NB4 (cell line): ENCODE results near the gene RAB3B.
A peak's percentile ranks its signal among the peaks of the same experiment; 100 is the strongest.
"Not testable (repeated sequence)": the region's sequence is repeated elsewhere in the genome, so short reads cannot be mapped to it uniquely, and the experiment has no call there.

Experiments used
- DNase-seq: peaks from one replicate; pipeline ENCODE4 v3.0.0; 2010; ENCODE audit warnings: low read depth
- H3K4me3 ChIP-seq: one replicate; pipeline ENCODE4 v1.5.1; 2011; ENCODE audit warnings: mild to moderate bottlenecking, low read depth, low read length, moderate library complexity
- MYC ChIP-seq: IDR thresholded peaks from 2 replicates; pipeline ENCODE4 v1.6.1; 2011; ENCODE audit warnings: low read depth, low read length
- POLR2A ChIP-seq: IDR thresholded peaks from 2 replicates; pipeline ENCODE4 v1.6.1; 2011; ENCODE audit warnings: mild to moderate bottlenecking; ENCODE audit not compliant: insufficient read length; ENCODE audit errors: extremely low read depth
- TF ChIP-seq, protein P1 (sequence below): IDR thresholded peaks from 2 replicates; pipeline ENCODE4 v1.6.1; 2011; ENCODE audit warnings: low read depth, low read length
- TF ChIP-seq, protein P2 (sequence below): IDR thresholded peaks from one replicate; pipeline ENCODE4 v1.5.1; 2012; ENCODE audit warnings: low read depth, low read length

The RAB3B gene

DNA sequence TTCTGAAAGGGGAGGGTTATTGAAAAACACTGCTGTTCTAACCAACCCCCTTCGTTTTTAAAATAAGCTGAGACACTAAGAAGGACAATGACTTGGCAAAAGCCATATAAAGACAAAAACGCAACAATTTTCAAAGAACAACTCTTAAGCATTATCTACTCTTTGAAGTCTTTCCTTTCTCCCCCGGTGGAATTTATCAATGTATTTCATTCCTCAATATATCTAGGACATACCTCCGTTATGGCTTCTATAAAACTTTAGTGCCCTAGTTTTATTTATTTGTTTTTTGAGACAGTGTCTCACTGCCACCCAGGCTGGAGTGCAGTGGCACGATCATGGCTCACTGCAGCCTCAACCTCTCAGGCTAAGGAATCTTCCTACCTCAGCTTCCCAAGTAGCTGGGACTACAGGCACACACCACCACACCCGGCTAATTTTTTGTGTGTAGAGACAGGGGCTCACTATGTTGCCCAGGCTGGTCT is 115.2 kb downstream of the RAB3B start:
- H3K4me3 ChIP-seq = peak overlapping the region; percentile 74
- DNase-seq = no peak
- no peak for TF ChIP-seq POLR2A
- TF ChIP-seq, protein P1, sequence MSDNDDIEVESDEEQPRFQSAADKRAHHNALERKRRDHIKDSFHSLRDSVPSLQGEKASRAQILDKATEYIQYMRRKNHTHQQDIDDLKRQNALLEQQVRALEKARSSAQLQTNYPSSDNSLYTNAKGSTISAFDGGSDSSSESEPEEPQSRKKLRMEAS = no peak

DNA sequence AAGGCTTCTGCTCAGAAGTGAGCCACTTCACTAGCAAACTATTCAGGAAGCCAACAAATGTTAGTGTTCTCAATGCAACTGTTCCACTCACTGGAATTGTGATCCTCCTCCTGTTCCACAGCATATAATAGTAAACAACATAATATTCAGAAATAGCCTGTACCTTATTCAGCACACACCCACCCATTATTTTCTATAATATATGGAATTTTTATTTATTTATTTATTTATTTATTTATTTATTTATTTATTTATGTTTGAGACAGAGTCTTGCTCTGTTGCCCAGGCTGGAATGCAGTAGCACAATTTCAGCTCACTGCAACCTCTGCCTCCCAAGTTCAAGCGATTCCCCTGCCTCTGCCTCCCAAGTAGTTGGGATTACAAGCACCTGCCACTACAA is 117.2 kb downstream of the RAB3B start:
- not testable (repeated sequence) for DNase-seq

DNA sequence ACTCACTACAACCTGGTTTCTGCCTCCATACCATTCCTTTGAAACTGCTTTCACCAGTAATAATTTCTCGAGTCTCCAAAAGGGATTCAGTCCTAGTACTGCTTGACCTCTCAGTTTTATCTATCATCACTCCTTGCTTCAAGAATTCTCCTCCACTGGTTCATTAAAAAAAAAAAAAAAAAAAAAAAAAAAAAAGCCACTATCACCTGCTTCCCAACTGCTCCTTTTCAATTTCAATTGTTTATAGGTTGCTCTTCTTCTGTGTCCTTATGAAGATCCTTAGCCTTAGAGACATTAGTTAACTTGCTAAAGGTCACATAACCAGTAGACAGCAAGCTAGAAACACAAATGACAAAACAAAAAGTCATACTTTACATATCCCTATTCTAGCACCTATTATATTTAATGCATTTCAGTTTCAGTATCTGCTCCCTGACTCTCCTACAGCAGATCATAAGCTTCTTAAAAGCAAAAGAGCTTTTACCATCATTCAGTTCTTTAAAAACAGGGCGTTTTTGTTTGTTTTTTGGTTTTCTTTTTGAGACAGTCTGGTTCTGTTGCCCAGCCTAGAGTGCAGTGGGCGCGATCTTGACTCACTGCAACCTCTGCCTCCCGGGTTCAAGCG is 119.0 kb downstream of the RAB3B start:
- TF ChIP-seq, protein P2, sequence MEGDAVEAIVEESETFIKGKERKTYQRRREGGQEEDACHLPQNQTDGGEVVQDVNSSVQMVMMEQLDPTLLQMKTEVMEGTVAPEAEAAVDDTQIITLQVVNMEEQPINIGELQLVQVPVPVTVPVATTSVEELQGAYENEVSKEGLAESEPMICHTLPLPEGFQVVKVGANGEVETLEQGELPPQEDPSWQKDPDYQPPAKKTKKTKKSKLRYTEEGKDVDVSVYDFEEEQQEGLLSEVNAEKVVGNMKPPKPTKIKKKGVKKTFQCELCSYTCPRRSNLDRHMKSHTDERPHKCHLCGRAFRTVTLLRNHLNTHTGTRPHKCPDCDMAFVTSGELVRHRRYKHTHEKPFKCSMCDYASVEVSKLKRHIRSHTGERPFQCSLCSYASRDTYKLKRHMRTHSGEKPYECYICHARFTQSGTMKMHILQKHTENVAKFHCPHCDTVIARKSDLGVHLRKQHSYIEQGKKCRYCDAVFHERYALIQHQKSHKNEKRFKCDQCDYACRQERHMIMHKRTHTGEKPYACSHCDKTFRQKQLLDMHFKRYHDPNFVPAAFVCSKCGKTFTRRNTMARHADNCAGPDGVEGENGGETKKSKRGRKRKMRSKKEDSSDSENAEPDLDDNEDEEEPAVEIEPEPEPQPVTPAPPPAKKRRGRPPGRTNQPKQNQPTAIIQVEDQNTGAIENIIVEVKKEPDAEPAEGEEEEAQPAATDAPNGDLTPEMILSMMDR = no peak
- TF ChIP-seq MYC (no peak), POLR2A (no peak)
- TF ChIP-seq, protein P1 = no peak
- no peak for DNase-seq
- H3K4me3 ChIP-seq = no peak overlapping the region

More for the DNA sequence above, 117.2 kb downstream of the RAB3B start:
- H3K4me3 ChIP-seq = not testable (repeated sequence)

DNA sequence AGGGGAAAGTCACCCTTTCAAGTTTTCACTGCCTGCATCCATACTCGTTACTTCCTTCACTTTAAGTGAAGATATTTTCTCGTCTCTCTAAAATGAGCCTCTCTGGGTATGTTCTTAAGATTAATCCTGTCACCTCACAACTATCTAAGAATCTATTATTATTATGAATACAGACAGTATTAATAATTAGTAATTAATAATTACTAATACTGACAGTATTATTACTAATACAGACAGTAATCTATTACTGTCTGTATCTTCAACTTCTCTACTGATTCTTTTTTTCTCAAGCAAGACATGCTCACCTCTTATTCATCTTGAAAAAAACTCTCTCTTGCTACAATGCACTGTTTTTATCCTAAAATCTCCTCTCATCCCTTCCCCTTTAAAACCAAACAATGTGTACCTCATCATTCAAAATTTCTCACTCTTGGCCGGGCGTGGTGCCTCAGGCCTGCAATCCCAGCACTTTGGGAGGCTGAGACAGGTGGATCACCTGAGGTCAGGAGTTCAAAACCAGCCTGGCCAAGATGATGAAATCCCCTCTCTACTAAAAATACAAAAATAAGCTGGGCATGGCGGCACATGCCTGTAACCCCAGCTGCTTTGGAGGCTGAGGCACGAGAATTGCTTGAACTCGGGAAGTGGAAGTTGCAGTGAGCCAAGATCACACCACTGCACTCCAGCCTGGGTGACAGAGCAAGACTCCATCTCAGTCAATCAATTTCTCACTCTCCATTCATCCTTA is 119.7 kb downstream of the RAB3B start:
- H3K4me3 ChIP-seq = no peak overlapping the region
- no peak for TF ChIP-seq POLR2A
- no peak for TF ChIP-seq MYC
- TF ChIP-seq, protein P1 = no peak
- TF ChIP-seq, protein P2 = no peak
- no peak for DNase-seq

DNA sequence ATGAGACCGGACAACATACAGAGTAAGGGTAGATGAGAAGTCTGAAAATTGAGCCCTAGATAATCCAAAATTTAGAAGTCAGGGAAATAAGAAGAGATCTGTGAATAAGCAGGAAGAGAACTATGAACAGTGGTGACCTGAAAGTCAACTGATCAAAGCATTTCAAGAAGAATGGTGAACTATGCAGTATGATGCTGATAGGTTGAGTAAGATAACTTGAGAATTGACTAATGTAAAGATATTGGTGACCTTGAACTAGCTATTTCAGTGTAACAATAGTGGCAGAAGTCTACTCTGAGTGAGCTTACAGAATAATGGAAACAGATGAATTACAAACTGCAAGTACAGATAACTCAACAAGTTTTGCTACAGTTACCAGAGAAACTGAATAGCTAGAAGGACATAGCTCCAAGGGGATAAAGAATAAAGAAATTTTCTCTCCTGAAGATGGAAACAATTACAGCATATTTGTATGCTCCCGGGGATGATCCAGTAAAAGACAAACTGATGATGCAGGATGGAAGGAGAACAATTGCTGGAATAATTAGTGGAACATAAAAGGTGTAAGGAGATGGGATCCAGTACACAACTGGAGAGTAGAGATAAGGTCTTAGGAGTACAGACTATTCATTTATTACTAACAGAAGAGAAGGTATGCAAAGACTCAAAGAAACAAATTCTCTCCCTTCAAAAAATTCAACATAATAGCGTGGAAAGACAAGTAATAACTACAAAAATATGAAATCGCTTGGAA is 122.8 kb downstream of the RAB3B start:
- no peak for DNase-seq
- no peak overlapping the region for H3K4me3 ChIP-seq
- no peak for TF ChIP-seq MYC
- TF ChIP-seq, protein P2 = no peak
- TF ChIP-seq, protein P1 = no peak

DNA sequence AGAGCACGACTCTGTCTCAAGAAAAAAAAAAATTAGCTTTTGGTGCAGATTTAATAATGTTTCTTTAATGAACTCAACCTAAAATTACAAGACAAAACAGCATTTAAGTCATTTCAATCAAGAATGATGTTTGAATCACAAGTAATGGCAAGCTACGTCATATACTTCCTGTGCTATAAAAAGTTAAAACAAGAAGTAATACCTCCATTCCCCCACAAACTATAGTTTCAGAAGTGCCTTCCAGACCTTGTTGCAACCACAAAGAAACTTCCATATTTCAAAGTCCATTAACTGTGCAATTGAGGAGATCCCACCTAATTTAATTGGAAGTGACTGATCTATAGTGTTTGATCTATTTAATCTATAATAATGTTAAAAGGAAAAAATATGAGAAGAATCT is 127.1 kb downstream of the RAB3B start:
- TF ChIP-seq POLR2A = no peak
- TF ChIP-seq, protein P1 = no peak
- no peak for TF ChIP-seq MYC
- TF ChIP-seq, protein P2 = no peak
- H3K4me3 ChIP-seq = no peak overlapping the region
- peak; percentile 40 for DNase-seq
